Activated CD8-positive, alpha-beta memory T cell treated with anti-CD3 and anti-CD28 coated beads, Interleukin-2, amount 50 U/mL, for 1 hour (primary cell): ENCODE results near the gene TTC31.
"Not testable (repeated sequence)": the region's sequence is repeated elsewhere in the genome, so short reads cannot be mapped to it uniquely, and the experiment has no call there.

Experiments used
- DNase-seq: peaks from one replicate; pipeline ENCODE4 v3.0.0-alpha.2; 2020; ENCODE audit errors: extremely low read depth

Gene TTC31

GRCh38 chr2:74457129-74457548, 25.7 kb upstream of the TTC31 start:
- DNase-seq = no peak

DNA sequence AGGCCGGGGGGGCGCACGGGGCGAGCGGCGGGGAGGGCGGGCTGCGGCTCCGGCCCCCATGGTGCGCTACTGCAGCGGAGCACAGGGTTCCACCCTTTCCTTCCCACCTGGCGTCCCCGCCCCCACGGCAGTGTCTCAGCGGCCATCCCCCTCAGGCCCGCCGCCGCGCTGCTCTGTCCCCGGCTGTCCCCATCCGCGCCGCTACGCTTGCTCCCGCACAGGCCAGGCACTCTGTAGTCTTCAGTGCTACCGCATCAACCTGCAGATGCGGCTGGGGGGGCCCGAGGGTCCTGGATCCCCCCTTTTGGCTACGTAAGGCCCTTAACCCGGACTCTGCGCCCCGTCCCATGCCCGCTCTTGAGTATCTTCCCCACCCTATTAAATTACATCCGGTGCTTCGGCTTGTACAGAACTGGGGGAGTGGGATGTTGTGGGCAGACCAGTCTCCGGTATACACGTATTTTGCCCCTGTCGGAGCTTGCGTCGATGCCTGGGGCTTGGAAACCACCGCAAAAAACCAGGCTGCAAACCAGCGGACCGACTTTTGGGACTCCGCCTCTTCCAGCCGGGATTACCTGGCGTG, 25.2 kb upstream of the TTC31 start:
- DNase-seq = peak; percentile 50

DNA sequence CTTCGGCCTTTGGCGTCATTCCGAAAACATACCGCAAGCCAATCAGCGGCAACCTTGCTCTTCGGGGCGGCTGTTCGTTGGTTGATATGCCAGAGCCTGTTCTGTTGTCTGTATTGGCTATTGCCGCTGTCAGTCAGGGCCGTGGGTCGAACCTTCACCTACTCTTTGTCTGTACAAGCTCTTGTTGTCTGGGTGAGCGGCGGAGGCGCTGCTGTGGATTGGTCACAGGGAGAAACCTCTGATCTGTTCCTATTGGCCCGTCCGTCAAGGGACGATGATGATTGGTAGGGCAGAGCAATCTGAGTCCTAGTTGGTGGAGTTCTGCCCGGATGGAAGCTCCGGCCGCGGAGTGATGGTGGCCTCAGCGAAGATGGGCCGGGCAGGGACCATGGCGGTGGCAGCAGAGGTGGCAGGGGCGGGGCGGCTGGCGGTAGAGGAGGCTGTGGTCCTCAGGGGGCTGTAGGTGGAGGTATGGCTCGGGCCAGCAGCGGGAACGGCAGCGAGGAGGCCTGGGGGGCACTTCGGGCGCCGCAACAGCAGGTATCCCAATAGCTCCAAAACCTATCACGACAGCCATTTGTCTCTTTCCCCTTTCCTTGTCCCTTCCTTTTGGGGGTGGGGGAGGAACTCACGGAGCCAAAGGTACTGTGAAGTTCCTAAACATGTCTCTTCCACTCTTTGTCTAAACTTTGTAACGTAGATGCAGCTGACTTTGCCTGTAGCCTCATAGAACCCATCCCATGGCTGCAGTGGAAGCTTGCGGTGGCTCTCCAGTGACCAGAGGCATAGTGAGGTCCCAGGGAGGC, 24.5 kb upstream of the TTC31 start, which contains the start of gene WBP1:
Gene WBP1 (plus strand): TSS at position 307 of the 806 bp plus-strand sequence. CDS start 165 bp downstream, at position 472.
- peak; percentile 99 for DNase-seq

- no peak for DNase-seq
Measured at GRCh38 chr2:74458938-74459363, 23.9 kb upstream of the TTC31 start.

GRCh38 chr2:74459503-74460118, 23.3 kb upstream of the TTC31 start:
- not testable (repeated sequence) for DNase-seq

DNA sequence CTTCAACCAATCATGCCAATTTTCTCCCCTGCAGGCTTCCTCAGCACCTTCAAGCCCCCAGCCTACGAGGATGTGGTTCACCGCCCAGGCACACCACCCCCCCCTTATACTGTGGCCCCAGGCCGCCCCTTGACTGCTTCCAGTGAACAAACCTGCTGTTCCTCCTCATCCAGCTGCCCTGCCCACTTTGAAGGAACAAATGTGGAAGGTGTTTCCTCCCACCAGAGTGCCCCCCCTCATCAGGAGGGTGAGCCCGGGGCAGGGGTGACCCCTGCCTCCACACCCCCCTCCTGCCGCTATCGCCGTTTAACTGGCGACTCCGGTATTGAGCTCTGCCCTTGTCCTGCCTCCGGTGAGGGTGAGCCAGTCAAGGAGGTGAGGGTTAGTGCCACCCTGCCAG, 22.7 kb upstream of the TTC31 start:
- not testable (repeated sequence) for DNase-seq

- DNase-seq = no peak
Measured at GRCh38 chr2:74461187-74462053, 21.5 kb upstream of the TTC31 start.

- DNase-seq = no peak
Measured at GRCh38 chr2:74462054-74462785, 20.7 kb upstream of the TTC31 start.

- no peak for DNase-seq
Measured at GRCh38 chr2:74462786-74463105, 20.1 kb upstream of the TTC31 start.

DNA sequence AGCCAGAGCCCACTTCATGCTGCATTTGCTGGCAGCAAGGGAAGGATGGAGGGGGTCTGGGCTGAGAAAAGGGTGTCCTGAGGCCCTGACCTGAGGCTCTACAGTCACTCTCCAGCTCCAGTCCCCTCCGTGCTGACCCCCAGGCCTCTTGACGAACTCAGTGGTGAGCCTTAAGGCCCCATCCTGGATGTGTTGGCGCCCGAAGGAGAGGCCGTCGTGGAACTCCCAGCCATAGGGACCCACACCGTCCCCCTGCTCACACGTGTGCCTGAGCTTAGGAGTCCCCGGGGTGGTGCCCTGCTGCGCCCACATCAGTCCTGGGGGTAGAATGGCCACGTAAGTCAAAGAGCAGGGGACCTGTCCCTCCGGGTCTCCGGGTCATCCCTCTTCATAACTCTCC, 18.5 kb upstream of the TTC31 start:
- no peak for DNase-seq

GRCh38 chr2:74470742-74471141, 12.1 kb upstream of the TTC31 start:
- DNase-seq = not testable (repeated sequence)

DNA sequence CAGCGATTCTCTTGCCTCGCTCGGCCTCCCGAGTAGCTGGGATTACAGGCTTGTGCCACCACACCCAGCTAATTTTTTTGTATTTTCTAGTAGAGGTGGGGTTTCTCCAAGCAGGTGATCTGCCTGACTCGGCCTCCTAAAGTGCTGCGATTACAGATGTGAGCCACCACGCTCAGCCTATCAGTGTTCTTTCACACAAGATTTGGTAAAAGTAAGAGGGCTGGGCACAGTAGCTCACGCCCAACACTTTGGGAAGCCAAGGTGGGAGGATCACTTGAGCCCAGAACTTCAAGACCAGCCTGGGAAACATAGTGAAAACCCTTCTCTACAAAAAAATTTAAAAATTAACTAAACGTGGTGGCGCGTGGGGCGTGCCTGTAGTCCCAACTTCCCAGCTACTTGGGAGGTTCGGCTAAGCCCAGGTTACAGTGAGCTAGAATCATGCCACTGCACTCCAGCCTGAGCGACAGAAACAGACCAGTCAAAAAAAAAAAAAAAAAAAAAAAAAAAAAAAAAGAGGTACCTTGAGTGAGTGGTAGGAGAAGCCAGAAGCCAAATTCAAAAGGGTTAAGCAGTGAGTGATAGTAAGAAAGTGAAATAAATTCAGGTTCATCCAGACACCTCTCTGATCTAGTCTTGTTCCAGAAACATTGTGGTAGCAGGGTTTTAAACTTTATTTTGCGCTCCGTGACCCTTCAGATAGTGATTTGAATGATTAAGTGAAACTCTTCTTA, 11.4 kb upstream of the TTC31 start:
- no peak for DNase-seq

- DNase-seq = peak; percentile 97
Measured at GRCh38 chr2:74472086-74472944, 10.6 kb upstream of the TTC31 start, which contains the start of gene MRPL53. MRPL53 (minus strand) TSS chr2:74472680; CDS start chr2:74472660, 20 bp downstream.

DNA sequence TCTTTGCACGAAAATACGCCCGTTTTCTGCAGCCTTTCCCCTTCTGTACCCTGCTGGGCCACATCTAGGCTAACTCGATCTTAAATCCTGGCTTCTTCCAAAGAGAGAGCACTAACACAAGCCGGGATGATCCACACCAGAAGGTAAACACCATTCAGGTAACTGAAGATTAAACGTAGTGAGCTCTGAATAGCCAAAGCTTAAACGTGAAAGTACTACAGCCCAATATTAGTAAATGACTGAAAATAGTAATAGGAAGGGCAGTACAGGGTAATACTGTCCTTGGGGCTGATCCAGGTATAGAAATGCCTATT, 10.0 kb upstream of the TTC31 start:
- DNase-seq = no peak

- DNase-seq = no peak
Measured at GRCh38 chr2:74474481-74474880, 8.4 kb upstream of the TTC31 start.

- DNase-seq = no peak
Measured at GRCh38 chr2:74474899-74475298, 8.0 kb upstream of the TTC31 start.

GRCh38 chr2:74481431-74481830, 1.4 kb upstream of the TTC31 start:
- DNase-seq = no peak

DNA sequence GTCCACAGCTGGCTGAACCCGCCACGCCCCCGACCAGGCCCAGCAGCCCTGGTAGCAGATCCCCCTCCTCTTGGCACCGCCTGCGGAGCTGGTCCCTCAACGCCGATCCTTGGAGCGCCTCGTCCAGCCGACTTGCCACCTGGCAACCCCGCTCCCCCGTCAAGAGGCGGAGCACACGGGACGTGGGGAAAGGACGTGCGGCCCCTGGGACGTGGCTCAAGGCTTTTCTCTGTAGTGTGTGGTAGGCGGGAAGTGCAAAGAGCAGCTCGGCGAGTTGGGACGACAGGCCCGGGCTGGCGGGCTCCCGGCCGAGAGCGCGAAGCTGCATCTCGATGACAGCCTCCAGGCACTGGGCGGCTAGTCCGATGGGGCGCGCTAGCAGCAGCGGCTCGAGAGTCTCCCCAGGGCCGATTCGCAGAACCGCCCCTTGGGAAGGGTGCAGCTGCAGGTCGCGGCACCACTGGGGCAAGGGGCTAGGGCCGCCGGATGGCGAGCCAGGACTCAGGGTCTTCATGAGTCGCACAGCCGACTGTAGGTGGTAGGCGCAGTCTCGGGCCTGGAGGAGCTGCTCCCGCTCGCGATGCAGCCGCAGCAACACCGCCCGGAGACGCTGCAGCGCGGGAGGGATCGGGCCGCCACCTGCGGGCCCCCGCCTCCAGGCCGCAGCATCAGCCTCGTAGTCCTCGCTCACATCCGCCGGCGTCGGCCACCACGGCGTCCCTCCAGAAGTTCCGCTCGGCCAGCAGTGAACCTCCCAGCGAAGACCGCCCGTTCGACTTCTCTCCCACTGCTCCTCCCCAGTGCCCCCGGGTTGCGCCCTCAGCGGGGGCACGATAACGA, 700 bp upstream of the TTC31 start:
- DNase-seq = no peak

- not testable (repeated sequence) for DNase-seq
Measured at GRCh38 chr2:74483675-74484164, 839 bp downstream of the TTC31 start.
